Stimulated activated CD4-positive, alpha-beta T cell treated with anti-CD3 and anti-CD28 coated beads, TNF-alpha, amount 100 ng/mL, for 1 hour (primary cell): ENCODE measurements around the gene SKOR1.
A peak's percentile ranks its signal among the peaks of the same experiment; 100 is the strongest.

ENCODE experiments used
- DNase-seq, 3 donors: peaks; one replicate each; pipeline ENCODE4 v3.0.0-alpha.2; 2020; ENCODE audit warnings: low read depth in 3 of 3, low spot score in 1 of 3

Gene SKOR1

GRCh38 chr15:67850994-67851571 is 25.8 kb downstream of the SKOR1 start:
- no peak for DNase-seq

- no peak for DNase-seq
These were observed 27.1 kb downstream of the SKOR1 start for GRCh38 chr15:67852418-67852817.

- DNase-seq: no peak
These were observed 28.1 kb downstream of the SKOR1 start for GRCh38 chr15:67853454-67853853.

DNA sequence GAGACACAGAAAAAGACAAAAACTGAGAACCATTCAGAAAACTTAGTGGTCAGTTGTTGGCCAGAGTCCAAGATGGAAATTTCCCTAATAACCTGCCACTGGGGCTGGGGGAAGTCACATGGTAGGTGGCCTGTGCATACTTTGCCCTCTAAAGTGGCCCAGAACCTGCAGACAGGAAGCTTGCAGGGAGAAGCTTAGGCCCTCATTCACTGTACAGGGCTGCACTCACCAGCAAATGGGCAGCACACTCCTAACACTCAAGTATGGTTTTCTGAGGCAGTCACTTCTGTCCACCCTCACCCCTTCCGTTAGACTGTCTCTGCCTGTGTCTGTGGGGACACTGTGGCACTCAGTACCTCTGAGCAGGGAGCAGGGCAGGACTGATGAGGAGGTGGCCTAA is 29.0 kb downstream of the SKOR1 start:
- no peak for DNase-seq

GRCh38 chr15:67855842-67856241 is 30.5 kb downstream of the SKOR1 start:
- no peak for DNase-seq

DNA sequence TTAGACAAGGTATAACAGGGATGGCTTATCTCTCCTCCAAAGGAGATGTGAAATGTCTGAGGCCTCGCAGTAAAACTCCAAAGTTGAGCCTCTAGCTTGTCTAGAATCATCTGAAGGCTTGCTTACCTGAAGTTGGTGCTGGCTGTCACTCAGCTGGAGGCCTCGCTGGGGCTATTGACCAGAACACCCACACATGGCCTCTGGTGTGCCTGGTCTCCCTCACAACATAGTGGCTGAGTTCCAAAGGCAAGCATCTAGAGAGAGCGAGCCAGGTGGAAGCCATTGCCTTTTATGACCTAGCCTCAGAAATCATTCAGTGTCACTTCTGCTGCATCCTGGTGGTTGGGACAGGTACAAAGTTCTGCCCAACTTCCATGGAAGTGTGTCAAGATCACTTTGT is 31.9 kb downstream of the SKOR1 start:
- DNase-seq: no peak

GRCh38 chr15:67859331-67859946 is 34.1 kb downstream of the SKOR1 start:
- no peak for DNase-seq

GRCh38 chr15:67861983-67862382 is 36.7 kb downstream of the SKOR1 start:
- DNase-seq: no peak

GRCh38 chr15:67862750-67863441 is 37.6 kb downstream of the SKOR1 start:
- DNase-seq: no peak

DNA sequence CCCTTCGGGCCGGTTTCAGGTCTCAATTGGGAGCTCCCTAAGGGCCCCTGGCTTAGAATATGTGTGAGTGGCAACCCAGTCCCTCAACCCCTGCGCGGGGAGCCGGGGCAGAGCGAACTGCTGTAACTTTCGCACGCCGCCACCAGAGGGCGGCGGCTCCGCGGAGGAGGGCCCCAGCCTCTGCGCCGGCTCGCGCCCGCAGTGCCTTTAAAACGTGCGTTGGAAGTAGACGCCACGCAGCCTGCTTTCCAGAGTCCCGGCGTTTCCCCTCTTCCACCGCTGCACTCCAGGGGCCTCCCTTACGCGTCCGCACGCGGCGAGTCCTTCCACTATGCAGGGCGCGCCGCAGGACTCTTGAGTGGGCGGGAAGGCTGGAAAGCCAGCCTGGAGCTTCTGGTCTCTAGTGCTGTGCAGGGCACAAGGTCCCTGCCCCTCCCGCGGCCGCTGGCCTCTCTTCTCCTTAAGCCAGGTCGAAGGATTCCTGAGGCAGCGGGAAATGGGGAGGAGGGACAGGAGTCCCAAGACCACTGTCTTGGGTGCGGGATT is 38.2 kb downstream of the SKOR1 start:
- peak in 2 of 3 donors; percentile 45 to 65 for DNase-seq

GRCh38 chr15:67865331-67865730 is 40.0 kb downstream of the SKOR1 start:
- no peak for DNase-seq

- DNase-seq: no peak
These were observed 40.5 kb downstream of the SKOR1 start for GRCh38 chr15:67865766-67866165.

GRCh38 chr15:67869701-67870100 is 44.4 kb downstream of the SKOR1 start:
- no peak for DNase-seq

DNA sequence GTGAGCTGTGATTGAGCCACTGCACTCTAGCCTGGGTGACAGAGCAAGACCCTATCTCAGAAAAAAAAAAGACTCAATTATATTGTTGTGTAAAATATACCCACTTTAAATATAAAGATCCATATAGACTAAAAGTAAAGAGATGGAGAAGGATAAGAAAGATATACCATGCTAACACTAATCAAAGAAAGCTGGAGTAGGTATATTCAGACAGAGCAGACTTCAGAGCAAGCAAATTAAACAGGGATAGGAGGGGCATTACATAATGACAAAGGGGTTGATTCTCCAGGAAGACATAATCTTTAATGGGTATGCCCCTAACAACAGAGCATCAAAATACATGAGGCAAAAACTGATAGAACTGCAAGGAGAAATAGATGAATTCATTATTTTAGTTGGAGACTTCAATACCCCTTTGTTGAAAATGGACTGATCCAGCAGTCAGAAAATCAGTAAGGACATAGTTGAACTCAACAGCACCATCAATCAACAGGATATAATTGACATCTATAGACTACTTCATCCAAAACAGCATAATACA is 45.6 kb downstream of the SKOR1 start:
- DNase-seq: no peak

DNA sequence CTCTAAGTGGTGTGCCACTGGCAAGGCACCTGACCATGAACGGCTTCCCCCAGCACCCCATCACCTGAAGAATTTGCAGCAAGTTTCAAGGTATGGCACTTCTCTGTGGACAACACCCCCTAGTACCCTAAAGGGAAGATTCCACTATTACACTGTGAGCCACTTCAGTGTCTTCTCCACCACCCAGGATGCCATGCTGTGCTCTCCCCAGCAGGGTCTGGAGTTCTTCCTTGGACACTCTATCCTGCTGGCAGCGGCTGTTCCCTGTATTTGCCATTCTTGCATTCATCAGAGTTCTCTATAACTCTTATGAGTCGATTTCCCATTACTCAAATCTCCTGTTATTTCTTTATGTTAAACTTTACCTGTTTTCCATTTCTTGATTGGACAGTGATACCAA is 48.5 kb downstream of the SKOR1 start:
- no peak for DNase-seq

GRCh38 chr15:67878712-67879206 is 53.5 kb downstream of the SKOR1 start:
- DNase-seq: no peak

- no peak for DNase-seq
These were observed 54.3 kb downstream of the SKOR1 start for GRCh38 chr15:67879440-67880129.

DNA sequence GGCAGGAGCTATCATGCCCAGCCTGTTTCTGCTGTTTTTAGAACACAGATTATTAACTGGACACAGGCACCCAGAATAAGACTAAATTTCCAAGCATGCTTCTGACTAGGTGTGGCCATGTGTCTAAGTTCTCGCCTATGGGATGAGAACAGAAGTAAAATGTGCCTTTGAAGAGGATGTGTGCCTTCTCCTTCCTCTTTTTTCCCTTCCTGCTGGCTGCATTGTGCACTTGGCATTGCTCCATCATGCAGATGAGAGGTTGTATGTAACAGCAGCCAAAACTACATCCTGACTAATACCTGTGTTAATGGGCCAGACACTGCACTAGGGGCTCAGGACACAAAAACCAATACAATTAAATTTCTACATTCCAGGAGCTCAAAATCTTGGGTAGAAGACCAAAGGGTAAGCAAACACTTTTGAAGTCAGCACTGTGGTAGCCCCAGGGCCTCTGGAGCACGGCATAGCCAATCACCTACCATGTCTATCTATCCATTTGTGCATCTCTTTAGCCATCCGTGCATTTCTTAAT is 55.4 kb downstream of the SKOR1 start:
- no peak for DNase-seq

GRCh38 chr15:67882487-67883233 is 57.4 kb downstream of the SKOR1 start:
- no peak for DNase-seq

- DNase-seq: no peak
These were observed 58.0 kb downstream of the SKOR1 start for GRCh38 chr15:67883234-67883773.
